Keratinocyte (primary cell): ENCODE data around the gene CANT1. TPM values are rescaled to one million over a fixed set of nuclear protein-coding genes. Genes with fewer than 3 reads are reported as not detected.

ENCODE experiments used
- DNase-seq: peaks from one replicate; pipeline ENCODE4 v3.0.0-alpha.2; 2011; ENCODE audit warnings: low read depth, missing footprints, low spot score
- FAIRE-seq: peaks from 2 replicates; lab custom pipeline; 2011; peaks lifted over from hg19 to GRCh38; lab: Jason Lieb, UNC
- H2AFZ ChIP-seq: 2 replicates; pipeline ENCODE4 v1.6.0; 2012; ENCODE audit warnings: low read length, control low read depth, inconsistent platforms; ENCODE audit not compliant: control insufficient read depth
- H3K27ac ChIP-seq: 2 replicates; pipeline ENCODE4 v1.5.1; 2011; ENCODE audit warnings: low read length; ENCODE audit not compliant: control insufficient read depth, insufficient read depth
- H3K27me3 ChIP-seq: 3 replicates; pipeline ENCODE4 v1.6.0; 2011; ENCODE audit warnings: low read length; ENCODE audit not compliant: control insufficient read depth, insufficient read depth; ENCODE audit errors: extremely low read depth
- H3K36me3 ChIP-seq, 2 experiments: 2 replicates in 1 of 2; 3 replicates in 1 of 2; pipeline ENCODE4 v1.5.1; 2011; ENCODE audit warnings: low read length in 2 of 2, mild to moderate bottlenecking in 1 of 2; ENCODE audit not compliant: control insufficient read depth in 2 of 2, insufficient read depth in 2 of 2; ENCODE audit errors: extremely low read depth in 1 of 2
- H3K4me1 ChIP-seq: 3 replicates; pipeline ENCODE4 v1.5.1; 2011; ENCODE audit warnings: low read length; ENCODE audit not compliant: control insufficient read depth, insufficient read depth; ENCODE audit errors: extremely low read depth
- H3K4me2 ChIP-seq: 3 replicates; pipeline ENCODE4 v1.6.0; 2011; ENCODE audit warnings: low read depth, low read length; ENCODE audit not compliant: control insufficient read depth, insufficient read depth; ENCODE audit errors: extremely low read depth
- H3K4me3 ChIP-seq, 3 experiments: fragments of 200-600 bp in 1 of 3; sonication (generic) in 1 of 3; 2 replicates in 2 of 3; 3 replicates in 1 of 3; pipeline ENCODE4 v1.5.1; 2011 to 2016; ENCODE audit warnings: low read length in 3 of 3, mild to moderate bottlenecking in 3 of 3, control low read depth in 2 of 3, inconsistent platforms in 1 of 3, low read depth in 1 of 3, mixed read lengths in 1 of 3, mixed run types in 1 of 3, moderate library complexity in 1 of 3; ENCODE audit not compliant: control insufficient read depth in 2 of 3, insufficient read depth in 2 of 3; ENCODE audit errors: extremely low read depth in 1 of 3
- H3K79me2 ChIP-seq: 2 replicates; pipeline ENCODE4 v1.6.0; 2012; ENCODE audit warnings: low read length; ENCODE audit not compliant: control insufficient read depth, insufficient read depth
- H3K9ac ChIP-seq: 3 replicates; pipeline ENCODE4 v1.6.0; 2011; ENCODE audit warnings: low read length; ENCODE audit not compliant: control insufficient read depth, insufficient read depth; ENCODE audit errors: extremely low read depth
- H3K9me1 ChIP-seq: 3 replicates; pipeline ENCODE4 v1.6.0; 2011; ENCODE audit warnings: low read length; ENCODE audit not compliant: control insufficient read depth, insufficient read depth; ENCODE audit errors: extremely low read depth
- H3K9me3 ChIP-seq: 2 replicates; pipeline ENCODE4 v1.5.1; 2012; ENCODE audit warnings: low read depth, low read length; ENCODE audit not compliant: control insufficient read depth
- H4K20me1 ChIP-seq: 3 replicates; pipeline ENCODE4 v1.6.0; 2011; ENCODE audit warnings: low read length; ENCODE audit not compliant: control insufficient read depth, insufficient read depth; ENCODE audit errors: extremely low read depth
- CTCF ChIP-seq, 3 experiments: IDR thresholded peaks in 1 of 3; conservative IDR thresholded peaks in 1 of 3; optimal IDR thresholded peaks in 1 of 3; 2 replicates in 2 of 3; 3 replicates in 1 of 3; pipeline versions ENCODE3 to v1.5.1; 2011; ENCODE audit warnings: low read length in 3 of 3, mild to moderate bottlenecking in 3 of 3, moderate library complexity in 2 of 3, control low read depth in 1 of 3, inconsistent platforms in 1 of 3; ENCODE audit not compliant: insufficient read depth in 2 of 3; ENCODE audit errors: extremely low read depth in 1 of 3
- EZH2 ChIP-seq: IDR thresholded peaks from one replicate; pipeline ENCODE4 v1.6.1; 2012; ENCODE audit warnings: inconsistent platforms, mild to moderate bottlenecking, low read length, moderate library complexity
- dilution Hi-C: fragments of 300-500 bp; cut with MboI; formaldehyde crosslinking; loops from one replicate; pipeline ENCODE4 v1.7.0; 2020; ENCODE audit warnings: low sequenced_read_pairs; ENCODE audit not compliant: extremely low pct_ligation_motif_present
- polyA plus RNA-seq, 5 experiments: library from polyadenylated mRNA; depleted of rRNA in 3 of 5; stranded (reverse) in 3 of 5; stranded (forward) in 1 of 5; unstranded in 1 of 5; fragments of >200 nt; gene quantifications; 1 replicate in 1 of 5; 2 replicates in 3 of 5; 3 replicates in 1 of 5; pipeline versions ENCODE4 v1.2.1 to v1.2.3, GENCODE V29; 2011 to 2012; ENCODE audit warnings: missing spikeins in 2 of 5, low read depth in 1 of 5, low replicate concordance in 1 of 5

CANT1 gene
- polyA plus RNA-seq, 1 donor (not counting 4 experiments of a cell fraction or from before 2014, with no cell fraction given): 53.2 TPM

- no peaks in the 10 kb centered on the region for H3K9me1 ChIP-seq
- no peaks in the 10 kb centered on the region for H3K9me3 ChIP-seq
- H3K36me3 ChIP-seq: no peaks in the 10 kb centered on the region
- peaks cover 4% of the 10 kb centered on the region for H3K27me3 ChIP-seq
- H3K9ac ChIP-seq: no peak overlapping the region
- DNase-seq: no peak
- no peak overlapping the region for H3K27ac ChIP-seq
- H2AFZ ChIP-seq: no peak overlapping the region
- H3K4me3 ChIP-seq: no peak overlapping the region
- TF ChIP-seq EZH2 (no peak), CTCF (optimal IDR thresholded peaks at IDR 0.05 in 1 of 3, IDR thresholded peaks at IDR 0.05 in 1 of 3, conservative IDR thresholded peaks at IDR 0.05 in 1 of 3; ENCODE audit: extremely low read depth in 1 of 3, insufficient read depth in 2 of 3, low read length in 3 of 3) (no peak)
- H3K79me2 ChIP-seq: no peaks in the 10 kb centered on the region
- no peaks in the 10 kb centered on the region for H4K20me1 ChIP-seq
- H3K4me1 ChIP-seq: peaks cover 7% of the 10 kb centered on the region
- no peak overlapping the region for H3K4me2 ChIP-seq
- dilution Hi-C loops: loop anchor here (25.0 kb wide), 1 partner anchor 337 kb away; no protein-coding TSS in a partner anchor
- no peak for FAIRE-seq
These were observed 40.3 kb upstream of the CANT1 start for GRCh38 chr17:79049821-79050220.

- H3K79me2 ChIP-seq: no peaks in the 10 kb centered on the region
- H3K9me1 ChIP-seq: no peaks in the 10 kb centered on the region
- peaks cover 7% of the 10 kb centered on the region for H3K4me1 ChIP-seq
- no peak for TF ChIP-seq CTCF (optimal IDR thresholded peaks at IDR 0.05 in 1 of 3, IDR thresholded peaks at IDR 0.05 in 1 of 3, conservative IDR thresholded peaks at IDR 0.05 in 1 of 3; ENCODE audit: extremely low read depth in 1 of 3, insufficient read depth in 2 of 3, low read length in 3 of 3)
- no peak for TF ChIP-seq EZH2
- no peak overlapping the region for H3K4me3 ChIP-seq
- H3K9me3 ChIP-seq: no peaks in the 10 kb centered on the region
- H3K4me2 ChIP-seq: no peak overlapping the region
- H3K27ac ChIP-seq: no peak overlapping the region
- FAIRE-seq (no peak), DNase-seq (no peak)
- H3K27me3 ChIP-seq: peaks cover 4% of the 10 kb centered on the region
- no peaks in the 10 kb centered on the region for H3K36me3 ChIP-seq
- H4K20me1 ChIP-seq: no peaks in the 10 kb centered on the region
- dilution Hi-C loops: loop anchor here (25.0 kb wide), 1 partner anchor 338 kb away; no protein-coding TSS in a partner anchor
- H2AFZ ChIP-seq: no peak overlapping the region
- H3K9ac ChIP-seq: no peak overlapping the region
These were observed 39.5 kb upstream of the CANT1 start for GRCh38 chr17:79048826-79049755.
